GM12878 (cell line): Measurements from ENCODE around the gene ECSIT. TPM values are rescaled to one million over a fixed set of nuclear protein-coding genes. Genes with fewer than 3 reads are reported as not detected.

Experiments
- ATAC-seq: fragments of 200-7000 bp; cut with Tn5 transposase; 3 replicates; pipeline ENCODE4 v1.9.1; 2020; ENCODE audit warnings: mild to moderate bottlenecking, moderate library complexity
- BruUV-seq: library from RNA; stranded (reverse); fragments of 400-500 nt; replicated peaks from 2 replicates; lab custom pipeline; 2021; lab: Mats Ljungman, UMichigan
- CTCF ChIA-PET: fragments of 300-600 bp; sonication (Branson Sonifier 250); formaldehyde crosslinking; extraction: SDS; loops from one replicate; lab custom pipeline; 2021; ENCODE audit warnings: inconsistent platforms; lab: Yijun Ruan, JAX
- POLR2A ChIA-PET: fragments of 350-600 bp; formaldehyde crosslinking; extraction: SDS; loops from one replicate; lab custom pipeline; 2021; ENCODE audit warnings: inconsistent platforms; lab: Charles Lee
- RAD21 ChIA-PET: fragments of 300-600 bp; sonication (Branson Sonifier 250); formaldehyde crosslinking; loops from one replicate; lab custom pipeline; 2023; ENCODE audit warnings: antibody characterized with exemption; ENCODE audit not compliant: unreplicated experiment; lab: Charles Lee
- SMC1A ChIA-PET: fragments of 300-600 bp; sonication (Branson Sonifier 250); formaldehyde crosslinking; loops from one replicate; lab custom pipeline; 2023; ENCODE audit not compliant: unreplicated experiment, uncharacterized antibody; lab: Charles Lee
- DNase-seq: peaks from one replicate; pipeline ENCODE4 v3.0.0-alpha.2; 2011; ENCODE audit warnings: low read depth, low spot score
- FAIRE-seq: peaks from 3 replicates; lab custom pipeline; 2011; peaks lifted over from hg19 to GRCh38; lab: Jason Lieb, UNC
- H2AFZ ChIP-seq: 2 replicates; pipeline ENCODE4 v1.6.0; 2011; ENCODE audit warnings: low read depth, low read length, control low read depth; ENCODE audit not compliant: control insufficient read depth
- H3K27ac ChIP-seq: 2 replicates; pipeline ENCODE4 v1.5.1; 2011; ENCODE audit warnings: control low read depth; ENCODE audit not compliant: control insufficient read depth, insufficient read depth
- H3K27me3 ChIP-seq, 2 experiments: replicated peaks in 1 of 2; 2 replicates each; pipeline versions ENCODE4 v1.6.0 to v1.6.1; 2011; ENCODE audit warnings: low read length in 1 of 2; ENCODE audit not compliant: control insufficient read depth in 2 of 2, insufficient read depth in 2 of 2
- H3K36me3 ChIP-seq, 2 experiments: 2 replicates each; pipeline ENCODE4 v1.5.1; 2011; ENCODE audit warnings: low read length in 1 of 2; ENCODE audit not compliant: control insufficient read depth in 2 of 2, insufficient read depth in 2 of 2
- H3K4me1 ChIP-seq: 2 replicates; pipeline ENCODE4 v1.6.1; 2011; ENCODE audit warnings: mild to moderate bottlenecking, low read length, moderate library complexity, mixed read lengths; ENCODE audit not compliant: control insufficient read depth, insufficient read depth
- H3K4me2 ChIP-seq: 2 replicates; pipeline ENCODE4 v1.6.0; 2011; ENCODE audit warnings: control low read depth; ENCODE audit not compliant: control insufficient read depth, insufficient read depth
- H3K4me3 ChIP-seq: fragments of 200-600 bp; sonication (generic); 2 replicates; pipeline ENCODE4 v1.5.1; 2016
- H3K79me2 ChIP-seq: 2 replicates; pipeline ENCODE4 v1.6.0; 2011; ENCODE audit warnings: low read length; ENCODE audit not compliant: control insufficient read depth, insufficient read depth
- H3K9ac ChIP-seq: 2 replicates; pipeline ENCODE4 v1.8.0; 2011; ENCODE audit warnings: low read length, control low read depth, mixed read lengths; ENCODE audit not compliant: control insufficient read depth, insufficient read depth
- H3K9me3 ChIP-seq: replicated peaks from 3 replicates; pipeline ENCODE4 v1.5.1; 2011; ENCODE audit warnings: mild to moderate bottlenecking, low read length; ENCODE audit not compliant: control insufficient read depth, insufficient read depth
- H4K20me1 ChIP-seq: 2 replicates; pipeline ENCODE4 v1.6.0; 2011; ENCODE audit not compliant: control insufficient read depth, insufficient read depth
- ASH2L ChIP-seq: fragments of 300-600, 200-600 bp; sonication (generic); IDR thresholded peaks from 2 replicates; pipeline ENCODE4 v1.6.1; 2017; ENCODE audit warnings: low read depth, mild to moderate bottlenecking, borderline replicate concordance
- BCL11A ChIP-seq: IDR thresholded peaks from 2 replicates; pipeline ENCODE4 v1.6.1; 2011; ENCODE audit warnings: low read depth, low read length
- CREM ChIP-seq: IDR thresholded peaks from 2 replicates; pipeline ENCODE4 v1.6.1; 2014; ENCODE audit warnings: antibody characterized with exemption, low read depth
- DPF2 ChIP-seq: fragments of 450-650 bp; IDR thresholded peaks from 2 replicates; pipeline ENCODE4 v1.6.1; 2017; ENCODE audit warnings: mild to moderate bottlenecking
- EGR1 ChIP-seq, 2 experiments: IDR thresholded peaks; 1 replicate in 1 of 2; 2 replicates in 1 of 2; pipeline ENCODE4 v1.6.1; 2011 to 2012; ENCODE audit warnings: low read depth in 2 of 2, low read length in 2 of 2, borderline replicate concordance in 1 of 2, mild to moderate bottlenecking in 1 of 2, moderate library complexity in 1 of 2
- ESRRA ChIP-seq: IDR thresholded peaks from 2 replicates; pipeline ENCODE4 v1.6.1; 2012; ENCODE audit warnings: mild to moderate bottlenecking, low read length, improper control_type of control experiment
- IKZF2 ChIP-seq, 2 experiments: fragments of 450-650 bp; IDR thresholded peaks; 2 replicates each; pipeline ENCODE4 v1.6.1; 2017; ENCODE audit warnings: mild to moderate bottlenecking in 2 of 2, moderate library complexity in 2 of 2
- MEF2A ChIP-seq: IDR thresholded peaks from 2 replicates; pipeline ENCODE4 v1.6.1; 2011; ENCODE audit warnings: low read depth, mild to moderate bottlenecking, low read length, moderate library complexity; ENCODE audit not compliant: insufficient read depth
- MEF2B ChIP-seq: fragments of 450-650 bp; IDR thresholded peaks from 2 replicates; pipeline ENCODE4 v1.6.1; 2018; ENCODE audit warnings: mild to moderate bottlenecking, moderate library complexity; ENCODE audit not compliant: partially characterized antibody, poor library complexity, severe bottlenecking
- MTA2 ChIP-seq: fragments of 450-650 bp; IDR thresholded peaks from 2 replicates; pipeline ENCODE4 v1.6.1; 2016; ENCODE audit warnings: low read depth, mild to moderate bottlenecking, moderate library complexity
- NFIC ChIP-seq: IDR thresholded peaks from 2 replicates; pipeline ENCODE4 v1.6.1; 2012; ENCODE audit warnings: low read depth, mild to moderate bottlenecking, inconsistent platforms, low read length, moderate library complexity
- PAX5 ChIP-seq: IDR thresholded peaks from 2 replicates; pipeline ENCODE4 v1.6.1; 2011; ENCODE audit warnings: low read depth, low read length, borderline replicate concordance
- RB1 ChIP-seq: fragments of 450-650 bp; formaldehyde crosslinking; IDR thresholded peaks from 2 replicates; pipeline ENCODE4 v1.6.1; 2017; ENCODE audit warnings: mild to moderate bottlenecking, borderline replicate concordance
- SREBF1 ChIP-seq: IDR thresholded peaks from 2 replicates; pipeline ENCODE4 v1.6.1; 2012; ENCODE audit warnings: mild to moderate bottlenecking, low read length
- ZBED1 ChIP-seq: IDR thresholded peaks from 2 replicates; pipeline ENCODE4 v1.6.1; 2016; ENCODE audit warnings: borderline replicate concordance
- ZBTB4 ChIP-seq: fragments of 450-650 bp; formaldehyde crosslinking; IDR thresholded peaks from 2 replicates; pipeline ENCODE4 v1.4.0; 2022; ENCODE audit warnings: mild to moderate bottlenecking, moderate library complexity
- ZNF217 ChIP-seq: fragments of 450-650 bp; IDR thresholded peaks from 2 replicates; pipeline ENCODE4 v1.6.1; 2017; ENCODE audit warnings: antibody characterized with exemption, mild to moderate bottlenecking
- ZSCAN29 ChIP-seq: fragments of 450-650 bp; IDR thresholded peaks from 2 replicates; pipeline ENCODE4 v1.6.1; 2017; ENCODE audit warnings: mild to moderate bottlenecking, moderate library complexity
- WGBS: methylation state at CpG from one replicate; pipeline ENCODE4 v1.1.6; 2016; ENCODE audit warnings: low lambda C conversion rate; ENCODE audit not compliant: insufficient replicate concordance, insufficient coverage; ENCODE audit errors: missing lambda C conversion rate; 5-methylcytosine and 5-hydroxymethylcytosine counted together
- in situ Hi-C: fragments of 300-500 bp; cut with MboI; formaldehyde crosslinking; loops from 9 replicates; pipeline ENCODE4 v1.14.3; 2018; ENCODE audit warnings: mixed read lengths
- intact Hi-C: fragments of 100-400 bp; cut with micrococcal nuclease; formaldehyde crosslinking; loops from one replicate; pipeline ENCODE4 v1.14.2; 2022; ENCODE audit not compliant: unreplicated experiment
- polyA plus RNA-seq, 11 experiments: library from polyadenylated mRNA; depleted of rRNA in 4 of 11; unstranded in 6 of 11; stranded (reverse) in 5 of 11; fragments of >200 nt; fragmentation: Nextera tagmentation in 4 of 11; fragmentation: Illumina TruSeq in 1 of 11; extraction: Ambion mirVana in 4 of 11; extraction: Trizol in 1 of 11; gene quantifications; 1 replicate in 1 of 11; 2 replicates in 10 of 11; pipeline versions ENCODE4 v1.2.1 to v1.2.3, GENCODE V29; 2011 to 2016; ENCODE audit warnings: inconsistent platforms in 2 of 11, missing spikeins in 2 of 11, low read depth in 1 of 11
- total RNA-seq, 4 experiments: library from RNA; depleted of rRNA in 3 of 4; stranded (reverse); fragments of >200 nt in 3 of 4; fragmentation: Illumina TruSeq in 1 of 4; extraction: Trizol in 1 of 4; gene quantifications; 2 replicates each; pipeline versions ENCODE4 v1.2.1 to v1.2.3, GENCODE V29; 2013 to 2021

Gene ECSIT
- total and polyA plus RNA-seq, 10 of the 15 experiments (the other 5 are each of a cell fraction or from before 2014, with no cell fraction given): 1.0 to 59.6 (median 41.3) TPM

- no peak for TF ChIP-seq ZBED1
These were observed 9.5 kb upstream of the ECSIT start, which contains the start of gene CNN1 (continued) for GRCh38 chr19:11538232-11539036.

- peak; percentile 89 for ATAC-seq
- intact Hi-C loops (loop anchor here (1.0 kb wide), 1 partner anchor 51 kb away; no protein-coding TSS in a partner anchor), in situ Hi-C loops (no loop called here)
- POLR2A ChIA-PET: interaction anchor here (0.6 to 1.3 kb wide), 4 partner anchors 22 to 278 kb away, joined by 3 to 9 read pairs (median 4); partner anchors contain the start of gene ELOF1
- CTCF ChIA-PET: interaction anchor here (0.6 to 2.3 kb wide), 25 partner anchors 8 to 303 kb away, joined by 3 to 22 read pairs (median 4); partner anchors contain the start of gene ELOF1
- DNase-seq: no peak
- BruUV-seq: no TSS peak
- RAD21 ChIA-PET: interaction anchor here (0.7 to 1.3 kb wide), 9 partner anchors 16 to 161 kb away, joined by 3 to 13 read pairs (median 4); partner anchors contain the start of genes ELOF1 and SWSAP1
- Histone ChIP-seq H3K4me2 (peak overlapping the region; percentile 70), H3K79me2 (no peaks in the 10 kb centered on the region), H2AFZ (peak overlapping the region; percentile 86), H3K9ac (peak overlapping the region; percentile 28; the same call in 1 of the 2 replicates), H3K27ac (no peak overlapping the region), H4K20me1 (no peaks in the 10 kb centered on the region), H3K36me3 (no peaks in the 10 kb centered on the region), H3K4me3 (peak overlapping the region; percentile 57), H3K27me3 (no peaks in the 10 kb centered on the region), H3K9me3 (no peaks in the 10 kb centered on the region), H3K4me1 (peaks cover 6% of the 10 kb centered on the region)
- SMC1A ChIA-PET: interaction anchor here (0.8 to 2.0 kb wide), 14 partner anchors 8 to 276 kb away, joined by 3 to 7 read pairs (median 4); partner anchors contain the start of gene ELOF1
- FAIRE-seq: peak; percentile 80
- 4% methylated on average over 50 of the region's 54 CpGs for WGBS
- TF ChIP-seq ZBTB4 (no peak), BCL11A (no peak), MTA2 (no peak), MEF2A (peak; percentile 45; the same call in 1 of the 2 replicates), ZNF217 (peak; percentile 97), ESRRA (no peak; the same call in 1 of the 2 replicates), MEF2B (peak; percentile 70), RB1 (peak; percentile 27; the same call in 1 of the 2 replicates), ASH2L (no peak), DPF2 (peak; percentile 70), CREM (peak; percentile 84), SREBF1 (no peak), PAX5 (no peak), NFIC (no peak), EGR1 (IDR thresholded peaks at IDR 0.05; ENCODE audit: borderline replicate concordance in 1 of 2, low read depth in 2 of 2, low read length in 2 of 2) (peak in 1 of 2 experiments; percentile 88; a peak in 2 of 3 replicates), ZSCAN29 (no peak), IKZF2 (IDR thresholded peaks at IDR 0.05) (no peak)
These were observed 7.1 kb upstream of the ECSIT start for GRCh38 chr19:11535792-11536595.
